B cell (primary cell): Measurements from ENCODE around the gene GPR137C.

ENCODE experiments used
- EZH2 ChIP-seq: IDR thresholded peaks from 2 replicates; pipeline ENCODE4 v1.6.1; 2012; ENCODE audit warnings: borderline replicate concordance, low read depth, mild to moderate bottlenecking, moderate library complexity, low read length; ENCODE audit not compliant: insufficient read depth, poor library complexity, severe bottlenecking
- TF ChIP-seq, protein P1 (sequence below): fragments of 200-600 bp; IDR thresholded peaks from one replicate; pipeline ENCODE4 v1.8.0; 2022; ENCODE audit warnings: antibody characterized with exemption, mild to moderate bottlenecking

DNA sequence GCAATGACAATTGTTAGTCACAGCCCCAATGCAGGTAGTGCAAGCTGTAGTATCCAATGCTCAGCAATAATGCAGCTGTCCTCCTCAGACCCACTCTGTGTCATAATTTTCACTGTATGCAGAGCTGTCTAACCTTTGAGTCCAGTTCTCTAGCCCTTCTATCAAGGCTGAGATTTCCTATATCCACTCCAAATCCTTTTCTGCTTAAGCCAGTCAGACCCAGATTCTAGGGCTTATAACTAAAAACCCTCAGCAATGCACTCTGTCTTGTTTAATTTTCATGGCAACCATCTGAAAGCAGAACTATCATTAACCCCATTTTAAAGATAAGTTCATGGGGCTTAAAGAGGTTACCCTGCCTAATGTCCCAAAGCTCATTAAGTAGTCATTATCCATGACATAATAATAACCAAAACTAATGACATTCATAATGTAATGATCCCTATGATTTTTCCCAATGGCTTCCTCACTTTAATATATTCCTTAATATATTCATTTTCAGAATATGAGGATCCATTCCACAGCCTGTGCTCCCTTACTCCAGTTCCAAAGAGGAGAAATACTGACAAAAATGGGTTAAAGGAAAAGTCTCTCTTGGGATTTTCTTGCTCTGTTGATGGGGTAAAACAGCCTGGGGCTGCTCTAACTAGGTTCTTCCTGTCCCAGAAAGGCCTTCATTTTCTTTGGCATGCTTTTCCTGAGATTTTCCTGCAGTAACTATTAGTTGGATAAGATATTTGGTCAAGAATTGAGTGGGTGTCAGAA is 29.9 kb upstream of the GPR137C start:
- TF ChIP-seq, protein P1, sequence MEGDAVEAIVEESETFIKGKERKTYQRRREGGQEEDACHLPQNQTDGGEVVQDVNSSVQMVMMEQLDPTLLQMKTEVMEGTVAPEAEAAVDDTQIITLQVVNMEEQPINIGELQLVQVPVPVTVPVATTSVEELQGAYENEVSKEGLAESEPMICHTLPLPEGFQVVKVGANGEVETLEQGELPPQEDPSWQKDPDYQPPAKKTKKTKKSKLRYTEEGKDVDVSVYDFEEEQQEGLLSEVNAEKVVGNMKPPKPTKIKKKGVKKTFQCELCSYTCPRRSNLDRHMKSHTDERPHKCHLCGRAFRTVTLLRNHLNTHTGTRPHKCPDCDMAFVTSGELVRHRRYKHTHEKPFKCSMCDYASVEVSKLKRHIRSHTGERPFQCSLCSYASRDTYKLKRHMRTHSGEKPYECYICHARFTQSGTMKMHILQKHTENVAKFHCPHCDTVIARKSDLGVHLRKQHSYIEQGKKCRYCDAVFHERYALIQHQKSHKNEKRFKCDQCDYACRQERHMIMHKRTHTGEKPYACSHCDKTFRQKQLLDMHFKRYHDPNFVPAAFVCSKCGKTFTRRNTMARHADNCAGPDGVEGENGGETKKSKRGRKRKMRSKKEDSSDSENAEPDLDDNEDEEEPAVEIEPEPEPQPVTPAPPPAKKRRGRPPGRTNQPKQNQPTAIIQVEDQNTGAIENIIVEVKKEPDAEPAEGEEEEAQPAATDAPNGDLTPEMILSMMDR = no peak
- TF ChIP-seq EZH2 = no peak
